Pulmonary artery endothelial cell (primary cell): ENCODE results near the gene CTNNA3. TPM values are rescaled to one million over a fixed set of nuclear protein-coding genes. Genes with fewer than 3 reads are reported as not detected.

Experiments
- DNase-seq: peaks from one replicate; pipeline ENCODE4 v3.0.0-alpha.2; 2011; ENCODE audit warnings: low read depth, low spot score
- total RNA-seq: library from RNA; depleted of rRNA; stranded (reverse); fragments of >200 nt; gene quantifications from 2 replicates; pipeline ENCODE4 v1.2.3, GENCODE V29; 2014

The CTNNA3 gene
- total RNA-seq, 1 donor from 2014 or later: not detected

- no peak for DNase-seq
These were observed 923.2 kb downstream of the CTNNA3 start for GRCh38 chr10:66772548-66773471.

- DNase-seq: no peak
These were observed 928.3 kb downstream of the CTNNA3 start for GRCh38 chr10:66767707-66768106.

- no peak for DNase-seq
These were observed 933.7 kb downstream of the CTNNA3 start for GRCh38 chr10:66762218-66762729.

GRCh38 chr10:66760941-66761340 is 935.1 kb downstream of the CTNNA3 start:
- no peak for DNase-seq

- DNase-seq: no peak
These were observed 940.5 kb downstream of the CTNNA3 start for GRCh38 chr10:66755474-66755873.

- no peak for DNase-seq
These were observed 943.3 kb downstream of the CTNNA3 start for GRCh38 chr10:66752714-66753113.

- no peak for DNase-seq
These were observed 947.8 kb downstream of the CTNNA3 start for GRCh38 chr10:66748217-66748616.

- DNase-seq: no peak
These were observed 948.5 kb downstream of the CTNNA3 start for GRCh38 chr10:66747451-66747850.

GRCh38 chr10:66746711-66747110 is 949.3 kb downstream of the CTNNA3 start:
- DNase-seq: no peak

GRCh38 chr10:66746246-66746645 is 949.7 kb downstream of the CTNNA3 start:
- no peak for DNase-seq

- DNase-seq: no peak
These were observed 951.1 kb downstream of the CTNNA3 start for GRCh38 chr10:66744915-66745314.

- no peak for DNase-seq
These were observed 958.8 kb downstream of the CTNNA3 start for GRCh38 chr10:66737241-66737640.

GRCh38 chr10:66723608-66724400 is 972.2 kb downstream of the CTNNA3 start:
- no peak for DNase-seq

GRCh38 chr10:66719483-66719882 is 976.5 kb downstream of the CTNNA3 start:
- no peak for DNase-seq

- no peak for DNase-seq
These were observed 978.6 kb downstream of the CTNNA3 start for GRCh38 chr10:66717231-66717981.

- no peak for DNase-seq
These were observed 981.3 kb downstream of the CTNNA3 start for GRCh38 chr10:66714741-66715140.

- DNase-seq: no peak
These were observed 982.6 kb downstream of the CTNNA3 start for GRCh38 chr10:66713387-66713786.

GRCh38 chr10:66698069-66698468 is 997.9 kb downstream of the CTNNA3 start:
- no peak for DNase-seq

GRCh38 chr10:66695046-66695445 is 1000.9 kb downstream of the CTNNA3 start:
- DNase-seq: no peak

GRCh38 chr10:66684581-66684980 is 1011.4 kb downstream of the CTNNA3 start:
- DNase-seq: no peak

- no peak for DNase-seq
These were observed 1015.1 kb downstream of the CTNNA3 start for GRCh38 chr10:66680886-66681285.
